Right cardiac atrium (tissue), 5 donors: ENCODE results near the gene RANBP3L. TPM values are rescaled to one million over a fixed set of nuclear protein-coding genes. Genes with fewer than 3 reads are reported as not detected.
"Not testable (repeated sequence)": the region's sequence is repeated elsewhere in the genome, so short reads cannot be mapped to it uniquely, and the experiment has no call there.

ENCODE experiments used
- ATAC-seq, 2 donors: fragments of 200-7000 bp; cut with Tn5 transposase; one replicate each; pipeline versions ENCODE4 v1.8.0 to v1.9.1; 2020; ENCODE audit warnings: moderate library complexity in 2 of 2, mild to moderate bottlenecking in 1 of 2
- DNase-seq, 3 donors: peaks; one replicate each; pipeline ENCODE4 v3.0.0-alpha.2; 2020
- H3K27ac ChIP-seq: one replicate; pipeline ENCODE4 v1.5.1; 2013; ENCODE audit warnings: mild to moderate bottlenecking, low read length, control low read depth, moderate library complexity
- H3K27me3 ChIP-seq: one replicate; pipeline ENCODE4 v1.6.1; 2013; ENCODE audit not compliant: control insufficient read depth, insufficient read depth
- H3K4me1 ChIP-seq: one replicate; pipeline ENCODE4 v1.6.1; 2013; ENCODE audit warnings: low read length; ENCODE audit not compliant: control insufficient read depth, insufficient read depth
- H3K4me3 ChIP-seq: one replicate; pipeline ENCODE4 v1.5.1; 2013; ENCODE audit warnings: low read length, control low read depth
- H3K9me3 ChIP-seq: one replicate; pipeline ENCODE4 v1.6.1; 2013; ENCODE audit warnings: low read length; ENCODE audit not compliant: control insufficient read depth
- WGBS: extraction: QIAGEN DNeasy Blood & Tissue Kit; methylation state at CpG from one replicate; pipeline ENCODE4 v1.1.7; 2013; 5-methylcytosine and 5-hydroxymethylcytosine counted together
- intact Hi-C, 4 donors: fragments of 100-400 bp; cut with DNase I; formaldehyde crosslinking; loops; one replicate each; pipeline versions ENCODE4 v1.11.0 to v1.14.0; 2022 to 2023
- polyA plus RNA-seq: library from polyadenylated mRNA; stranded (reverse); fragments of 200-250 nt; gene quantifications from one replicate; pipeline ENCODE4 v1.2.3, GENCODE V29; 2013
- total RNA-seq, 4 donors: library from RNA; stranded (reverse); fragmentation: NEBNext Ultra II Directional; extraction: Animal tissue kit (Norgen Biotek cat#: 25700); gene quantifications; one replicate each; pipeline ENCODE4 v1.2.1, GENCODE V29; 2021
- donor health status: healthy with polysubstance abuse.
- donor health status: DM: no; HTN: yes; CAD: no.
- donor health status: DM: no; HTN: no; CAD: no.
- donor health status: DM: no; HTN: yes; CAD: no; lungs with severe emphysema.
- donor health status: DM: yes; HTN: yes; CAD: no.

Gene RANBP3L
- total and polyA plus RNA-seq, 5 donors: 0.58 to 2.7 (median 1.2) TPM

DNA sequence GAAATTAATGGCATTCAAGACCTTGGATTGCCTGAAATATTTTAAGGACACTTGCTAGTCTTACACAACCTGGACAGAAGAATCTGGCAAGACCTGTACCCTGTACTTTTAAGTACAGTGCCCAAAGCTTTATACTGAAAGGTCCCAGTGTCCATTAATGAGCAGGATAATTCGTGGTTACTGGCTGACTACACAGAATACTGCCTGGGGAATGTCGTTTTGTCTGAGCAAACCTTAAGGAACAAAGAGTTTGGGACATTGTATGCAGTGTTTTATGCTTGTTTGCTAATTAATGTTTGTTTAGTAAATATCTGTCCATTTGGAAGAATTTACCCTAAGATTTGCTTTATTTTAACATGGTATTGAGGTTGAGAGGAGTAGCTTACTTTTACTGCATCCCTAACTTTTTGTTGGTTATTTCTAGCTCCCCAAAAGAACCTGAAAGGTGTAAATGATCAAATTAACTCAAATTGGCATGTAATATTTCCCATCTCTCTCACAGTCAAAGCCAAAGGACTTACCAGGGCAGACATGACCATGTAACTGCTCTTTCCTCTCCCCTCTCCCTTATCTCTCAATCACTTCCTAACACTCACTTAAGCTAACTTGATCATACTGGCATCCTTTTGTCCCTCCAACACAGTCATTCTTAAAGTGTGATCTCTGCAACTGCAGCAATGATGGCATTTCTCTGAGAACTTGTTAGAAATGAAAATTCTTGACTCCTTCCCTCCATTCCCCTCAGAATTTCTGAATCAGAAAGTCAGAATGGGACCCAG lies 15.7 kb downstream of the RANBP3L start:
- Histone ChIP-seq H3K4me1 (no peaks in the 10 kb centered on the region), H3K27ac (no peak overlapping the region), H3K4me3 (no peak overlapping the region), H3K9me3 (no peaks in the 10 kb centered on the region), H3K27me3 (no peaks in the 10 kb centered on the region)
- DNase-seq: no peak
- intact Hi-C loops: no loop called here
- 67% methylated on average over 2 of the region's 2 CpGs for WGBS
- ATAC-seq: no peak

DNA sequence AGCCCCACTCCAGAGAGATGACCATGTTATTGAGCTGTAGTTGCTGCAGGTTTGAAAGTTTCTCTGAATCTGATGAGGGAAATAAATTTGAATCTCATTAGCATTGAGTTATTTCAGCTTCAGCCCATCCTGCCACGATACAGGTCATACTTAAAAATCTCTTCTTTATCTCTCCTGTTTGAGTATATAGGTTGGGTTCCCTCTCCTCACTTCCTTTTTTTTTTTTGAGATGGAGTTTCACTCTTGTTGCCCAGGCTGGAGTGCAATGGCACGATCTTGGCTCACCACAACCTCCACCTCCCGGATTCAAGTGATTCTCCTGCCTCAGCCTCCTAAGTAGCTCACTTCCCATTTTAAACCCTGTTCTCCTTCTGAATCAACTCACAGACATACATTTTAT lies 17.9 kb downstream of the RANBP3L start:
- intact Hi-C loops, H3K9me3 ChIP-seq, DNase-seq, H3K27me3 ChIP-seq, H3K27ac ChIP-seq, H3K4me3 ChIP-seq, H3K4me1 ChIP-seq, ATAC-seq: not testable (repeated sequence)
- 87% methylated on average over 3 of the region's 3 CpGs for WGBS

- no peak for ATAC-seq
- Histone ChIP-seq H3K27ac (no peak overlapping the region), H3K9me3 (no peaks in the 10 kb centered on the region), H3K4me1 (peaks cover 5% of the 10 kb centered on the region), H3K27me3 (no peaks in the 10 kb centered on the region), H3K4me3 (no peak overlapping the region)
- 89% methylated on average over 2 of the region's 2 CpGs for WGBS
- intact Hi-C loops: no loop called here
- no peak for DNase-seq
These were observed 20.1 kb downstream of the RANBP3L start for GRCh38 chr5:36281626-36282025.

DNA sequence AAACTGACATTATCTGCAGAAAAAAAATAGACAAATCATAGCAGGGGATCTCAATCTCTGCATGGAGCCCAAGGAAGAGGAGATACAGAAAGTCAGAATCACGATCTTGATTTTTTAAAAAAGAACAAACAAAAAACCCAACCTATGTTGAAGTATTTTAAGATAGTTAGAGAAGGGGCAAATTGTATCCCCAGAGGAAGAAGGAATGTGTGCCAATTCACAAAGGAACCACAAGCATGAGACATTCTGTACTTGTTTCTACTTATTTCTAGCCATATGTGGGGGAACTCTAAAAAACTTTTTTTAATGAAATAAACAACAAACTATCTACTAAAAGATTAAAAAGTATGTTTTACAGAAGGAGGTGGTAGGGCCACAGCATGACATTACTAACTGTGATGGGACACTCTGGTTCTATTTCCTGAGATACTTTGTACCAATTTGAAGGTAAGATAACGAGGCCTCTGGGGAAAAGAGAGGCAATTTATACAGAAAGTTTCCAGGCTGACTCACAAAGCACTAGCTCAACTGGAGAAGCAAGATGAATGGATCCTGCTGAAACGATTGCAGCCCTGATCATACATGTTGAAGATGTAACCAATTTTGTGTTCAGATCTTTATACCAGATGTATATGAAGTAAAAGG lies 22.5 kb downstream of the RANBP3L start:
- intact Hi-C loops: no loop called here
- Histone ChIP-seq H3K4me3 (no peak overlapping the region), H3K4me1 (peaks cover 5% of the 10 kb centered on the region), H3K27me3 (no peaks in the 10 kb centered on the region), H3K27ac (no peak overlapping the region), H3K9me3 (no peaks in the 10 kb centered on the region)
- DNase-seq: no peak
- peak; percentile 52 to 78 for ATAC-seq
- WGBS: 42% methylated on average over 3 of the region's 3 CpGs

DNA sequence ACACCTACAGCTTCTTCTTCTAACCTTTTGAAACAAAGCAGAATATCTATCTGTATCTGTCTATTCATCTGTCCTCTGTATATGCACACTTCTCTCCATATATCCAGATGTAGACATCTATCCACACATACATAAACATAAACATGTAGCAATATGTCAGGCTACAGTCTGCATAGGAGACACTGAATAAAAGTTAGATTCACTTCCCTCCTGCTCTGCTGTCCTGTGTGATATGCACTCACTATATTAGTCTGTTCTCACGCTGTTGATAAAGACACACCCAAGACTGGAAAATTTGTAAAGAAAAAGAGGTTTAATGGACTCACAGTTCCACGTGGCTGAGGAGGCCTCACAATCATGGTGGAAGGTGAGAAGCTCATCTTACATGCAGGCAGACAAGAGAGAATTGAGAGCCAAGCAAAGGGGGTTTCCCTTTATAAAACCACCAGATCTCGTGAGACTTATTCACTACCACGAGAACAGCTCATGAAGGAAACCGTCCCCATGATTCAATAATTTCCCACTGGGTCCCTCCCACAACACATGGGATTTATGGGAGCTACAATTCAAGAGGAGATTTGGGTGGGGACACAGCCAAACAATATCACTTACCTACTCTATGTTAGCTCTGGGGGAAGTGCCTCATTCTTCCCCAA lies 24.1 kb downstream of the RANBP3L start:
- WGBS: 67% methylated on average over 5 of the region's 5 CpGs
- H3K4me1 ChIP-seq: peaks cover 5% of the 10 kb centered on the region
- intact Hi-C loops: no loop called here
- DNase-seq (no peak), ATAC-seq (no peak)
- no peak overlapping the region for H3K4me3 ChIP-seq
- no peaks in the 10 kb centered on the region for H3K27me3 ChIP-seq
- H3K9me3 ChIP-seq: no peaks in the 10 kb centered on the region
- H3K27ac ChIP-seq: no peak overlapping the region

DNA sequence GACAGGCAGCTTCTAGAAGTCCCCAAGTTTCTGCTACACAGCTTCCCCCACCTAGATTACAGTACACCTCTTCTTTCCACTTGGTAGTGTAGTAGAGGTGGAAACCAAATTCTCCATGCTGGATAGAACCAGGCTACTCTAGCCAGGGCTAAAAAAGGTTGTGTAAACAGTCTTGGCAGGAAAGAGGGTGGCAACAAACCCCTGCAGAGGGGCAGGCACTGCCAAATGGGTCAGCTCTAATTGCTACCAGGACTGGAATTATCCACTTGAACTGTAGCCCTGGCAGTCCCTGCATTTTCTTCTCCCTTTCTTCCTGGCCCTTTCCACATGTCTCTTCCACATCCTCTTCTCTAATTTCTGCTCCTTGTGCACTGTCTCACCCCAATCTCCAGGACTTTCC lies 24.8 kb downstream of the RANBP3L start:
- intact Hi-C loops: no loop called here

DNA sequence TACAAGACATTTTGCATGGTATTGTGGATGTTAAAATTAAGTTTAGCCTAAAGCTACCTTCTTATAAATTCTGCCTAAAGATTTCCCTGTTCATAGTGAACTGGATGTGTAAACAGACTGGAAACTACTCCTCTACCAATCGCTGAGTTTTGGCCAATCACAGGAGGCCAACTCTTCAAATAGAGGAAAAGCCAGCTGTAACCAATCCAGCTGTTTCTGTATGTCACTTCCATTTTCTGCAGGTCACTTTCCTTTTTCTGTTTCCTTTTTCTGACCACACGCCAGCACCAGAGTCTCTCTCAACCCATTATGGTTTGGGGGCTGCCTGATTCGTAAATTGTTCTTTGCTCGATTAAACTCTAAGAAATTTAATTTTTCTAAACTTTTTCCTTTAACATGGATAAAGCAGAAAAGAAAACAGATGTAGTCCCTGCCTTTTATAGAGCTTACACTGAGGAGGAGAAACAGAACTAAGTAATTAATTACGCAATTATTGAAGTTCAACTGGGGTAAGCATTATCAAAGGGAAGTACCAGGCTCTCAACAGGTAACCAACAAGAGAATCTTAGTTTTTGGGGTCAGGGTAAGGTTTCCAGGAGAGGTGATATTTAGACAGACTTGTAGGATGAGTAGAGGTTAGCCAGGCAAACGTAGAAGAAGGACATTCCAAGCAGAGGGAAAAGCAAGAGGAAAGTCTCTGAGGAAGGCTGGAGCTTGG lies 27.7 kb downstream of the RANBP3L start:
- H3K4me3 ChIP-seq: no peak overlapping the region
- H3K27ac ChIP-seq: peak overlapping the region; percentile 57
- DNase-seq (no peak), ATAC-seq (peak; percentile 45 to 55)
- H3K27me3 ChIP-seq: no peaks in the 10 kb centered on the region
- peaks cover 5% of the 10 kb centered on the region for H3K4me1 ChIP-seq
- intact Hi-C loops: no loop called here
- 57% methylated on average over 6 of the region's 6 CpGs for WGBS
- H3K9me3 ChIP-seq: no peaks in the 10 kb centered on the region

More for the DNA sequence above, 24.8 kb downstream of the RANBP3L start:
- H3K27ac ChIP-seq: no peak overlapping the region
- H3K9me3 ChIP-seq: no peaks in the 10 kb centered on the region
- DNase-seq: peak in 1 of 3 donors; percentile 41
- no peaks in the 10 kb centered on the region for H3K27me3 ChIP-seq
- peaks cover 5% of the 10 kb centered on the region for H3K4me1 ChIP-seq
- no peak overlapping the region for H3K4me3 ChIP-seq
- ATAC-seq: peak in 1 of 2 donors; percentile 54

GRCh38 chr5:36272136-36272690 lies 29.5 kb downstream of the RANBP3L start:
- no peak for DNase-seq
- 73% methylated on average over 2 of the region's 2 CpGs for WGBS
- Histone ChIP-seq H3K27me3 (no peaks in the 10 kb centered on the region), H3K4me3 (no peak overlapping the region), H3K9me3 (no peaks in the 10 kb centered on the region), H3K27ac (no peak overlapping the region), H3K4me1 (peaks cover 5% of the 10 kb centered on the region)
- peak in 1 of 2 donors; percentile 40 for ATAC-seq
- intact Hi-C loops: no loop called here

GRCh38 chr5:36270876-36271575 lies 30.7 kb downstream of the RANBP3L start:
- DNase-seq: no peak
- Histone ChIP-seq H3K27ac (no peak overlapping the region), H3K27me3 (no peaks in the 10 kb centered on the region), H3K9me3 (no peaks in the 10 kb centered on the region), H3K4me3 (no peak overlapping the region), H3K4me1 (no peaks in the 10 kb centered on the region)
- intact Hi-C loops: loop anchor here in 1 of 4 donors (2.0 kb wide), 1 partner anchor 34 kb away; no protein-coding TSS in a partner anchor
- 68% methylated on average over 3 of the region's 3 CpGs for WGBS
- ATAC-seq: no peak

GRCh38 chr5:36270175-36270574 lies 31.5 kb downstream of the RANBP3L start:
- no peaks in the 10 kb centered on the region for H3K4me1 ChIP-seq
- intact Hi-C loops: loop anchor here in 1 of 4 donors (2.0 kb wide), 1 partner anchor 35 kb away; no protein-coding TSS in a partner anchor
- H3K27me3 ChIP-seq: no peaks in the 10 kb centered on the region
- ATAC-seq (no peak), DNase-seq (no peak)
- no peak overlapping the region for H3K4me3 ChIP-seq
- 85% methylated on average over 3 of the region's 3 CpGs for WGBS
- H3K9me3 ChIP-seq: no peaks in the 10 kb centered on the region
- H3K27ac ChIP-seq: peak overlapping the region; percentile 27
